ENCODE data around the gene APLP2.

DNA sequence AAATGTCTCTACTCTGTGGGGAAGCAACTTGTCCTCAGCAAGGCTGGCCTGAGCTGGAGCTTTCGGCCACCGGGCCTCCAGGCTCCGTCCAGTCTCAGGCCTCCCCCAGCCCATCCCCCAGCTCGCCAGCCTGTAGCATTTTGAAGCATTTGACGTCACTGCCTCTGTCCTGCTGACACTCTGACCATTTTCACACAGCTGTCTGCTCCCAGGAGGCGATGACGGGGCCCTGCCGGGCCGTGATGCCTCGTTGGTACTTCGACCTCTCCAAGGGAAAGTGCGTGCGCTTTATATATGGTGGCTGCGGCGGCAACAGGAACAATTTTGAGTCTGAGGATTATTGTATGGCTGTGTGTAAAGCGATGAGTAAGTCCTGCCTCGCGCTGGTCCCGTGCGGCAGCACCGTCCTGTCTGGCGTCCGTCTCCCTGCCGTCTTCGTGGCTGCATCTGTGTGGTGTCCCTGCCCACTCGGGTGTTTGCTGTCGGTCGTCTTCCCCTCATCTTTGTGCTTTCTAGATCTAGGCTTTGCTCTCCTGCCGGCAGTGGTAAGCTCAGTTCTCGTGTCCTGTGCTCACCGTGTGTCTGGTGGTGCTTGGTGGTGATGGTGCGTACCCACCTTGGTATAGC lies 53.8 kb downstream of the APLP2 start:
- TF ChIP-seq, protein P1, sequence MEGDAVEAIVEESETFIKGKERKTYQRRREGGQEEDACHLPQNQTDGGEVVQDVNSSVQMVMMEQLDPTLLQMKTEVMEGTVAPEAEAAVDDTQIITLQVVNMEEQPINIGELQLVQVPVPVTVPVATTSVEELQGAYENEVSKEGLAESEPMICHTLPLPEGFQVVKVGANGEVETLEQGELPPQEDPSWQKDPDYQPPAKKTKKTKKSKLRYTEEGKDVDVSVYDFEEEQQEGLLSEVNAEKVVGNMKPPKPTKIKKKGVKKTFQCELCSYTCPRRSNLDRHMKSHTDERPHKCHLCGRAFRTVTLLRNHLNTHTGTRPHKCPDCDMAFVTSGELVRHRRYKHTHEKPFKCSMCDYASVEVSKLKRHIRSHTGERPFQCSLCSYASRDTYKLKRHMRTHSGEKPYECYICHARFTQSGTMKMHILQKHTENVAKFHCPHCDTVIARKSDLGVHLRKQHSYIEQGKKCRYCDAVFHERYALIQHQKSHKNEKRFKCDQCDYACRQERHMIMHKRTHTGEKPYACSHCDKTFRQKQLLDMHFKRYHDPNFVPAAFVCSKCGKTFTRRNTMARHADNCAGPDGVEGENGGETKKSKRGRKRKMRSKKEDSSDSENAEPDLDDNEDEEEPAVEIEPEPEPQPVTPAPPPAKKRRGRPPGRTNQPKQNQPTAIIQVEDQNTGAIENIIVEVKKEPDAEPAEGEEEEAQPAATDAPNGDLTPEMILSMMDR (conservative IDR thresholded peaks at IDR 0.05 in 1 of 2, IDR thresholded peaks at IDR 0.05 in 1 of 2; ENCODE audit: extremely low read depth in 1 of 2, insufficient read depth in 1 of 2, low read depth in 1 of 2, low read length in 2 of 2) = no peak
- no peak for TF ChIP-seq EZH2 (IDR thresholded peaks at IDR 0.05; ENCODE audit: borderline replicate concordance, low read length)

Data from mammary epithelial cell (primary cell).